Stimulated activated CD8-positive, alpha-beta memory T cell treated with anti-CD3 and anti-CD28 coated beads, Interleukin-15, amount 100 ng/mL, for 4 hours (primary cell): Measurements from ENCODE around the gene PCBP2.
"Not testable (repeated sequence)": the region's sequence is repeated elsewhere in the genome, so short reads cannot be mapped to it uniquely, and the experiment has no call there.

Experiments
- DNase-seq, 2 donors: peaks; one replicate each; pipeline ENCODE4 v3.0.0-alpha.2; 2020; ENCODE audit warnings: low read depth in 2 of 2

Gene PCBP2

GRCh38 chr12:53451661-53452158 lies at the start of gene PCBP2:
PCBP2 (plus strand) TSS chr12:53452102; CDS start chr12:53454801, 2,699 bp downstream.
- peak; percentile 94 to 97 for DNase-seq

- not testable (repeated sequence) for DNase-seq
These were observed 49.6 kb upstream of the PCBP2 start for GRCh38 chr12:53402351-53402750.

DNA sequence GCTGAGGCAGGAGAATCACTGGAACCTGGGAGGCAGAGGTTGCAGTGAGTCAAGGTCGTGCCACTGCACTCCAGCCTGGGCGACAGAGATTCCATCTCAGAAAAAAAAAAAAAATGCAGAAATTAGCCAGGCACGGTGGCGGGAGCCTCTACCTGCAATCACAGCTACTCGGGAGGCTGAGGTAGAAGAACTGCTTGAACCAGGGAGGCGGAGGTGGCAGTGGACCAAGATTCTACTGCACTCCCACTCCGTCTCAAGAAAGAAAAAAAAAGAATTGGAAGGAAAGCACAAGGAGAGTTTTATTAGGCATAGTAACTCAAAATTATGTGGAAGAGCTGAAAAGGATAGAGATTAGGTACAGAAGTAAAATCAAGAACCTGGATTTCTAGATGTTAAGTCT lies 49.0 kb upstream of the PCBP2 start:
- DNase-seq = no peak

DNA sequence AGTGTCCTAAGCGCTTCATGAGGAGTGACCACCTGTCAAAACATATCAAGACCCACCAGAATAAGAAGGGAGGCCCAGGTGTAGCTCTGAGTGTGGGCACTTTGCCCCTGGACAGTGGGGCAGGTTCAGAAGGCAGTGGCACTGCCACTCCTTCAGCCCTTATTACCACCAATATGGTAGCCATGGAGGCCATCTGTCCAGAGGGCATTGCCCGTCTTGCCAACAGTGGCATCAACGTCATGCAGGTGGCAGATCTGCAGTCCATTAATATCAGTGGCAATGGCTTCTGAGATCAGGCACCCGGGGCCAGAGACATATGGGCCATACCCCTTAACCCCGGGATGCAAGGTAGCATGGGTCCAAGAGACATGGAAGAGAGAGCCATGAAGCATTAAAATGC lies 41.0 kb upstream of the PCBP2 start:
- no peak for DNase-seq

GRCh38 chr12:53413485-53414204 lies 38.3 kb upstream of the PCBP2 start:
- DNase-seq = no peak

DNA sequence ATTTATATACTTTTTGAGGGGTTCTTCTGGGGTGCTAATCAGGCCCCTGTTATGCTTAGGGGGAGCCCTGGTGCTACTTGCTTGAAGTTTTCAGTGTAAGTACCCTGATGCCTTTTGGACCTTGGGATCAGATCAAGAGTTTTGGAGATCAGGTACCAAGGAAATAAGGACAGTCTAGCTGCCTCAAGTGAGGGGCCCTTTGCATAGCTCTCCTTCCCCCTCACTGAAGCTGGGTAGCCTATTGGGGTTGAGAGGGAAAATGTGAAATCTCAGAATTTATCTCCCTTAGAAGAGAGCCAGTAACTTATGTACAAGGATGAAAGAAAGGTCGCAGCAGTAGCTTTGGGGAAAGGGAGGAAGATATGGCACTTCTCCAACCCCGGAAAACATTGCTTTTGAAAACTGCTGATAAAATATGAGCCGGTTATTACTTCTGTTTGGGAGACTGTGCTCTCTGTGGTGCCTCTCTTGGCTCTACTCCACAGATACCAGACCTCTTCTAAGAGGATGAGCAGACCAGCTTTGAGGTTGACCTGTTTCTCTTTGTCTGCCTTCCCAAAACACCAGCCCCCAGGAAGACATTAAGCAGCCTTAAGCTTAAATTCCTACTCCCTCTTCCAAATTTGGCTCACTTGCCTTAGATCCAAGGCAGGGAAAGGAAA lies 37.0 kb upstream of the PCBP2 start:
- no peak for DNase-seq

DNA sequence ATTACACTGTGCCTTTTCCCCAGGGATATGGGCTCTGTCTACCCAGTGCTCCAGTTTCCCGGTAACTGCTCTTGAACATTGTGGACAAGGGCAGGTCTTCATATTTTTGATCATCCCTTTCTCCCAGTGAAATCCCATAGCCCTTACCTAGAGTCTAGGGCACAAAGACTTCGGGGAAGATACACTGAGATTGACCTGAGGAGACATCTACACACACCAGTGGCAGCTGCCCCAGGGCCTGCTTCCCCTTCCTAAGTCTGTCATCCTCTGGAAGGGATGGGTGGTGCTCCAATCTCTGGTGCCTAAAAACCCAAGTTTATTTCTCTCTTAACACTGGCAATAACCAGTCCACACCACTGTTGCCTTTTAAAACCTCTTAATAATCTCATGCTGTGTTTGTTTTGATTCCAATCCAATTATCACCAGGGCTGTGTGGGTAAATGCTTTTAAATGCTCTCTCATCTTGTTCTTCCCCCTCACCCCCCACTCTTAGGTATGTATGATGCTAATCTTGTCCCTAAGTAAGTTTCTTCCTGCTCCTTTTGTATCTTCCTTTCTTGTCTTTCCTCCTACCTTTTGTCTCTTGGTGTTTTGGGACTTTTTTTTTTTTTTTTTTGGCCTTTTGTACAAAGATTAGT lies 36.0 kb upstream of the PCBP2 start:
- DNase-seq = not testable (repeated sequence)

GRCh38 chr12:53417291-53417816 lies 34.5 kb upstream of the PCBP2 start:
- not testable (repeated sequence) for DNase-seq

DNA sequence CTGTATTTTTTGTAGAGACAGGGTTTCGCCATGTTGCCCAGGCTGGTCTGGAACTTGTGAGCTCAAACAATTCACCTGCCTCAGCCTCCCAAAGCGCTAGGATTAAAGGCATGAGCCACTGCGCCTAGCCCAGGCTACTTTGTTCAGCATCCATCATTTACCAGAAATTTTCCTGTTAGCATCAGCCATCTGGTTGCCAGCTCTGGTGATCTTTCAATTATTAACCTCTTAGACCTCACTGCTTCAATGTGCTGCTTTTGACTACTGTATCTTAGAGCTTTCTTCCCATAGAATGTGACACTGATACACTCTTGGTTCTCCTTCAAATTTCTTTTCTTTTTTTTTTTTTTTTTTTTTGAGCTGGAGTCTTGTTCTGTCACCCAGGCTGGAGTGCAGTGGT lies 33.7 kb upstream of the PCBP2 start:
- DNase-seq = no peak

DNA sequence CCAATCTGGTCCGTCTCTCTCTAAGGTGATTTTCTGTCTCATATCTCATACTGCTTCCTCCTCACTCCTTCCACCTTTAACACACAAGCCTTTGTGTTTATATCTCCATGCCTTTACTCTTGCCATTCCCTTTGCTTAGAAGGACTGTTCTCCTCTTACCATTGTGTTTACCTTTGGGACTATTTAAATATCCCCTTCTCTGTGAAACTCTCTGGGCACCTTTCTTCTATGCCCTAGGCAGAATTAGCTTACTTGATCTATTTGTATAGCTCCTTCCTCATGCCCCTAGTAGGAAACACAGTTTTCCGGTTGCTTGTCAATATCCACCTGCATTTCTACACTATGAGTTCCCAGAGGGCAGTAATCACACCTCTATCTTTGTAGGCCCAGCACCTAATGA lies 32.1 kb upstream of the PCBP2 start:
- DNase-seq = no peak

DNA sequence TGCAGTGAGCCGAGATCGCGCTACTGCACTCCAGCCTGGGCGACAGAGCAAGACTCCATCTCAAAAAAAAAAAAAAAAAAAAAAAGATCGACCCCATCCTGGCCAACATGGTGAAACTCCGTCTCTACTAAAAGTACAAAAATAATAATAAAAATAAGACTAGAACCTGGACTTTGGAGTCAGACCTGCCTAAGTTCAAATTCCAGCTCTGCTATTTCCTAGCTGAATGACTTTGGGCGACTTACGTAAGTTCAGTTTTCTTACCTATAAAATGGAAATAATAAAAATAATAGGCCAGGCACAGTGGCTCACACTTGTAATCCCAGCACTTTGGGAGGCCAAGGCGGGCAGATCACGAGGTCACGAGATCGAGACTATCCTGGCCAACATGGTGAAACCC lies 29.7 kb upstream of the PCBP2 start:
- not testable (repeated sequence) for DNase-seq

DNA sequence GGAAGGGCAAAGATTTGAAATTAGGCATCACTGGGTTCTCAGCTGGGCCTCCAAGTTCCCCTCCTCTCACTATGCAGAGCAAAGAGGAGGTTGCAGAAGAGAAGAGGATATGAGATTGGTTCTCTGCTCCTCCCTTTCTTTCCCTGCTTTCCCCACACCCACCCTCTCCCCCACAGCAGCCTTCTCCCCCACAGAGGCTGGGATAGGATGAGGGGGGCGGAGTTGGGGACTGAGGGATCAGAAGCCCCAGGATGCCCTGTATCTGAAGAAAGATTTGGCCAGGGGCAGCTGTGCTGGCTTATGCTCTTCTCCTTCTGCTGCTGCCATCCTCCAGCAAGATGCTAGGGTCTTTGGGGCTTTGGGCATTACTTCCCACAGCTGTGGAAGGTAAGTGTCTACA lies 28.3 kb upstream of the PCBP2 start, which contains the start of gene AMHR2:
Gene AMHR2 (plus strand): TSS at position 259 of the 400 bp plus-strand sequence. CDS start 80 bp downstream, at position 339.
- DNase-seq = no peak

GRCh38 chr12:53424626-53425514 lies 27.0 kb upstream of the PCBP2 start:
- no peak for DNase-seq

DNA sequence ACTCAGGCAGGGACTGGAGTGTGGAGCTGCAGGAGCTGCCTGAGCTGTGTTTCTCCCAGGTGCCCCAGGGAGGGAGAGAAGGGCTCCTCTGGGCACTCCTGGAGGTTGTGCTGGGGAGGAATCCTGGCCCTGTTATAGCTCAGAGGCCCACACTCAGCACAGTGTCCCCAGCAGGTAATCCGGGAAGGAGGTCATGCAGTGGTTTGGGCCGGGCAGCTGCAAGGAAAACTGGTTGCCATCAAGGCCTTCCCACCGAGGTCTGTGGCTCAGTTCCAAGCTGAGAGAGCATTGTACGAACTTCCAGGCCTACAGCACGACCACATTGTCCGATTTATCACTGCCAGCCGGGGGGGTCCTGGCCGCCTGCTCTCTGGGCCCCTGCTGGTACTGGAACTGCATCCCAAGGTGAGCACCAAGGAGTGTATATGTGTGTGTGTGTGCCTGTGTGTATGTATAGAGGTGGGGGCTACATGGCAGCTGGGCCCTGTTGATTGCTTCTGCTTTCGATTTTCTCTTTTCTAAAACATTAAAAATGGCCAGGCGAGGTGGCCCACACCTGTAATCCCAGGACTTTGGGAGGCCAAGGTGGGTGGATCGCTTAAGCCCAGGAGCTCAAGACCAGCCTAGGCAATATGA lies 26.3 kb upstream of the PCBP2 start:
- DNase-seq = no peak

GRCh38 chr12:53427905-53428594 lies 23.9 kb upstream of the PCBP2 start:
- no peak for DNase-seq

GRCh38 chr12:53428741-53429140 lies 23.2 kb upstream of the PCBP2 start:
- DNase-seq = no peak

- no peak for DNase-seq
These were observed 21.8 kb upstream of the PCBP2 start for GRCh38 chr12:53430116-53430515.

DNA sequence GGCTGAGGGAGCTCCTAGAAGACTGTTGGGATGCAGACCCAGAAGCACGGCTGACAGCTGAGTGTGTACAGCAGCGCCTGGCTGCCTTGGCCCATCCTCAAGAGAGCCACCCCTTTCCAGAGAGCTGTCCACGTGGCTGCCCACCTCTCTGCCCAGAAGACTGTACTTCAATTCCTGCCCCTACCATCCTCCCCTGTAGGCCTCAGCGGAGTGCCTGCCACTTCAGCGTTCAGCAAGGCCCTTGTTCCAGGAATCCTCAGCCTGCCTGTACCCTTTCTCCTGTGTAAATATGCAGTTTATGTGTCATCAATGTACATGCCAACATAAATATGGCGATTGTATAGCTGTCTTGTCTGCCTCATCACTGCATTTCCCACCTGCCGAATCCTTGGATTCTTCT lies 20.7 kb upstream of the PCBP2 start:
- no peak for DNase-seq

GRCh38 chr12:53435326-53435725 lies 16.6 kb upstream of the PCBP2 start:
- DNase-seq = not testable (repeated sequence)

DNA sequence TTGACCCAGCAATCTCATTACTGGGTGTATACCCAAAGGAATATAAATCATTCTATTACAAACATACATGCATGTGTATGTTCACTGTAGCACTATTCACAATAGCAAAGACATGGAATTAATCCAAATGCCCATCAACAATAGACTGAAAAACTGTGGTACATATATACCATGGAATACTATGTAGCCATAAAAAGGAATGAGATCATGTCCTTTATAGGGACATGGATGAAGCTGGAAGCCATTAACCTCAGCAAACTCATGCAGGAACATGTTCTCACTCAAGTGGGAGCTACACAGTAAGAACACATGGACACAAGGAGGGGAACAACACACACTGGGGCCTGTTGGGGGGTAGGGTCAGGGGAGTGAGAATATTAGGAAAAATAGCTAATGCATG lies 12.3 kb upstream of the PCBP2 start:
- DNase-seq = not testable (repeated sequence)
